ENCODE results near the gene TMEM170A.
"Not testable (repeated sequence)": the region's sequence is repeated elsewhere in the genome, so short reads cannot be mapped to it uniquely, and the experiment has no call there.

TMEM170A gene

DNA sequence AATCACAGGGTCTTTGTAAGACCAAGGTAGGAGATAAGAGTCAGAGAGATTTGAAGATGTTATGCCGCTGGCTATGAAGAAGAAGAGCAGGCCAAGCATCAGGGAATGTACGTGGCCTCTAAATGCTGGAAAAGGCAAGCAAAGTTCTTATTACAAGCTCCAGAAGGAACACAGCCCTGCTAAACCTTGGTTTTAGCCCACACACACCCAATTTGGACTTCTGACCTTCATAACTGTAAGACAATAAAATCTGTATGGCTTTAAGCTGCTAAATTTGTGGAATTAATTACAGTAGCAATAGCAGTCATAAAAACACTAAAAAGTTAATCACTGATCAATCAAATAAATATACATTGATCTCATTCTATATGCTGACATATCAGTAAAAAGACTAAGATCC lies 6.0 kb downstream of the TMEM170A start:
- no peak for DNase-seq (ENCODE audit: extremely low spot score)
- TF ChIP-seq FOXA1 (IDR thresholded peaks at IDR 0.05) = no peak
- TF ChIP-seq FOXM1 (IDR thresholded peaks at IDR 0.05; ENCODE audit: borderline replicate concordance) = no peak
- no peak for TF ChIP-seq ELF4 (IDR thresholded peaks at IDR 0.05)
- no peak for TF ChIP-seq BHLHE40 (IDR thresholded peaks at IDR 0.05; ENCODE audit: borderline replicate concordance)
- TF ChIP-seq NFRKB (IDR thresholded peaks at IDR 0.05) = no peak
- no peak for TF ChIP-seq LEF1 (IDR thresholded peaks at IDR 0.05; ENCODE audit: borderline replicate concordance)
- no peak for TF ChIP-seq TARDBP (IDR thresholded peaks at IDR 0.05)
- no peak for TF ChIP-seq L3MBTL2 (conservative IDR thresholded peaks at IDR 0.05)
- no peak for TF ChIP-seq HDGF (IDR thresholded peaks at IDR 0.05; ENCODE audit: borderline replicate concordance)
- TF ChIP-seq PKNOX1 (IDR thresholded peaks at IDR 0.05) = no peak
- TF ChIP-seq SUZ12 (IDR thresholded peaks at IDR 0.05) = no peak
- ChIA-PET CTCF (interaction anchor here (1.0 kb wide), 1 partner anchor 259 kb away, joined by 3 read pairs; no protein-coding TSS in a partner anchor), POLR2A (no interaction called here)

DNA sequence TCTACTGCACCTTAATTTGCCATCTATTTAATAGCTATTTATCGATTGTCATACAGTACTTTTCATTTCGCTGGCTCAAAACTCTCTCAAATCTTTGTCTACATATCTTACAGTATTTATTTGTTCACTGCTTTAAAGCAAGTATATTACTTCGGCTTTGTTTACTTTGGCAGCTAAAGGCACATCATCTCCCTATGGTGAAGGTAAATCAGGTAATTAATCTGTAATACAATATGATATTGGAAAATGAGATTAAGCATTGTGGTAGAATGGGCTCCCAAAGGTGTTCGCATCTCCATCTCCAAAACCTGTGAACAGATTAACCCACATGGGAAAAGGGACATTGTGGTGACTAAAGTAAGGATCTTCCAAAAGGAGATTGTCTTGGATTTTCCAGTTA lies 6.5 kb downstream of the TMEM170A start:
- CTCF ChIA-PET = no interaction called here
- no peak for DNase-seq (ENCODE audit: extremely low spot score)
- POLR2A ChIA-PET = no interaction called here
- TF ChIP-seq TARDBP (IDR thresholded peaks at IDR 0.05) = no peak
- TF ChIP-seq L3MBTL2 (conservative IDR thresholded peaks at IDR 0.05) = no peak
- TF ChIP-seq CTBP1 (IDR thresholded peaks at IDR 0.05; ENCODE audit: borderline replicate concordance) = no peak
- no peak for TF ChIP-seq SUZ12 (IDR thresholded peaks at IDR 0.05)
- no peak for TF ChIP-seq BHLHE40 (IDR thresholded peaks at IDR 0.05; ENCODE audit: borderline replicate concordance)
- no peak for TF ChIP-seq PKNOX1 (IDR thresholded peaks at IDR 0.05)
- no peak for TF ChIP-seq FOXK2 (IDR thresholded peaks at IDR 0.05)

DNA sequence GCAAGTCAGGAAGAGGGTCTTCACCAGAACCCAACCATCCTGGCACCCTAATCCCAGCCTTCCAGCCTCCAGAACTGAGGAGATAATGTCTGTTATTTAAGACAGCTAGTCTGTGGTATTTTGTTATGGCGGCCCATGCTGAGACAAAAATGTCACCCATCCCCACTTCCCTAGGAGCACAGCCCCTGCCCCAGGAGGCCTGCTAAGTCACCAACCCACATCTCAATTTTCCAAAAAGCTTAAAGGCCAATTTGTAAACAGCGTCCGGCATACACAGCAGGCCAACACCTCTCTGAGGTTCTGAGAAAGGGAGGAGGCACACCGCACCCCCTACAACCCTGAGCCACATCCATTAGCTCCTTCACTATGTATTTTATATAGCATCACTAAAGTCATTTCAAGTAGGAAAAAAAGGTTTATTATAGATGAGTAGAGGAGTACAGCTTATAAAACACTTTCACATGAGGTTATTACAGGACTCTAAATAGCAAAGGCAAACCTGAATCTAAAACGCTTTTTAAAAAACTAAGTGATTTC lies 6.9 kb downstream of the TMEM170A start:
- CTCF ChIA-PET = interaction anchor here (0.6 kb wide), 1 partner anchor 1758 kb away, joined by 6 read pairs; no protein-coding TSS in a partner anchor
- TF ChIP-seq CTBP1 (IDR thresholded peaks at IDR 0.05; ENCODE audit: borderline replicate concordance) (no peak), ARNT (IDR thresholded peaks at IDR 0.05) (no peak), SP1 (IDR thresholded peaks at IDR 0.05) (no peak), PKNOX1 (IDR thresholded peaks at IDR 0.05) (no peak), HDGF (IDR thresholded peaks at IDR 0.05; ENCODE audit: borderline replicate concordance) (no peak), FOXM1 (IDR thresholded peaks at IDR 0.05; ENCODE audit: borderline replicate concordance) (no peak), ZNF384 (IDR thresholded peaks at IDR 0.05) (no peak), LEF1 (IDR thresholded peaks at IDR 0.05; ENCODE audit: borderline replicate concordance) (no peak), TARDBP (IDR thresholded peaks at IDR 0.05) (no peak), NFRKB (IDR thresholded peaks at IDR 0.05) (no peak), SUZ12 (IDR thresholded peaks at IDR 0.05) (no peak), FOXA1 (IDR thresholded peaks at IDR 0.05) (no peak), ELF4 (IDR thresholded peaks at IDR 0.05) (no peak), BHLHE40 (IDR thresholded peaks at IDR 0.05; ENCODE audit: borderline replicate concordance) (no peak), L3MBTL2 (conservative IDR thresholded peaks at IDR 0.05) (no peak), FOXK2 (IDR thresholded peaks at IDR 0.05) (no peak)
- no peak for DNase-seq (ENCODE audit: extremely low spot score)
- POLR2A ChIA-PET = interaction anchor here (1.3 kb wide), 1 partner anchor 12 kb away, joined by 6 read pairs; no protein-coding TSS in a partner anchor

DNA sequence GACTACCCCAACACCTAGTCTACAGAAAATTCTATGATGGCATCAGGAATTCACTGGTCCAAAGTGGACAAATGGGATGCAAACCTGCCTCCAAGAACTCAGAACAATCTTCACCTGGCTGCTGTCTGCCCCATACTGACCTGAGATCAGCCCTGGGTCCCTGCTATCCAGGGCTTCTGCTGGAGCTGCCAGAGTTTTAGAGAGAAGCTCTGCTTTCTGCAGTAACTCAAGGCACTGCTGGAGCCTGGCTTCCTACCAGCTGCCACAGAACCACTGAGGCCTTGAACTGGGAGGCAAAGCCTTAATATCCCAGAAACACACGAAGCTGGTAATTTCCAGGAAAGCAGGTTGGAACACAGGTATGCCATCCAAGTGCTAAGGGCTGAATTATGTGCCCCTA lies 7.5 kb downstream of the TMEM170A start:
- TF ChIP-seq PKNOX1 (IDR thresholded peaks at IDR 0.05) (no peak), NFRKB (IDR thresholded peaks at IDR 0.05) (no peak), FOXK2 (IDR thresholded peaks at IDR 0.05) (no peak), SUZ12 (IDR thresholded peaks at IDR 0.05) (no peak), BHLHE40 (IDR thresholded peaks at IDR 0.05; ENCODE audit: borderline replicate concordance) (no peak), ZNF384 (IDR thresholded peaks at IDR 0.05) (no peak), ELF4 (IDR thresholded peaks at IDR 0.05) (no peak), L3MBTL2 (conservative IDR thresholded peaks at IDR 0.05) (no peak), CTBP1 (IDR thresholded peaks at IDR 0.05; ENCODE audit: borderline replicate concordance) (no peak), ARNT (IDR thresholded peaks at IDR 0.05) (no peak), FOXA1 (IDR thresholded peaks at IDR 0.05) (no peak), FOXM1 (IDR thresholded peaks at IDR 0.05; ENCODE audit: borderline replicate concordance) (no peak), LEF1 (IDR thresholded peaks at IDR 0.05; ENCODE audit: borderline replicate concordance) (no peak), SP1 (IDR thresholded peaks at IDR 0.05) (no peak), HDGF (IDR thresholded peaks at IDR 0.05; ENCODE audit: borderline replicate concordance) (no peak)
- CTCF ChIA-PET = interaction anchor here (1.9 kb wide), 1 partner anchor 8 kb away, joined by 11 read pairs; the partner anchor contains the start of gene TMEM170A
- DNase-seq (ENCODE audit: extremely low spot score) = no peak
- POLR2A ChIA-PET = interaction anchor here (1.3 to 1.5 kb wide), 2 partner anchors 11 to 23 kb away, joined by 5 to 6 read pairs; partner anchors contain the start of gene CFDP1

- not testable (repeated sequence) for DNase-seq (ENCODE audit: extremely low spot score)
- ChIA-PET POLR2A (interaction anchor here (1.1 to 1.5 kb wide), 3 partner anchors 11 to 191 kb away, joined by 3 to 6 read pairs (median 5); partner anchors contain the start of genes CFDP1, KARS1 and TERF2IP), CTCF (interaction anchor here (1.3 to 1.9 kb wide), 2 partner anchors 9 to 257 kb away, joined by 3 to 11 read pairs; partner anchors contain the start of gene TMEM170A)
Measured at GRCh38 chr16:75456486-75456885, 8.0 kb downstream of the TMEM170A start.

Measured in HEK293T (cell line).